Nephron (organoid): Measurements from ENCODE around the gene CD226.

Experiments used
- H3K27ac Mint-ChIP-seq, 3 experiments: 2 replicates each; pipeline ENCODE4 v1.8.0; 2020; ENCODE audit warnings: mixed read lengths in 3 of 3, mild to moderate bottlenecking in 2 of 3, moderate library complexity in 1 of 3
- H3K27me3 Mint-ChIP-seq: 2 replicates; pipeline ENCODE4 v1.8.0; 2021; ENCODE audit warnings: low read depth, mild to moderate bottlenecking, moderate library complexity, mixed read lengths
- H3K36me3 Mint-ChIP-seq: 2 replicates; pipeline ENCODE4 v1.8.0; 2020; ENCODE audit warnings: low read depth, mixed read lengths
- H3K4me1 Mint-ChIP-seq: 2 replicates; pipeline ENCODE4 v1.8.0; 2020; ENCODE audit warnings: mixed read lengths
- H3K4me3 Mint-ChIP-seq, 3 experiments: 2 replicates each; pipeline ENCODE4 v1.8.0; 2020; ENCODE audit warnings: mild to moderate bottlenecking in 3 of 3, mixed read lengths in 3 of 3, moderate library complexity in 2 of 3
- H3K9me3 Mint-ChIP-seq: 2 replicates; pipeline ENCODE4 v1.8.0; 2020; ENCODE audit warnings: mixed read lengths
- TF ChIP-seq, protein P1 (sequence below), 3 experiments: fragments of 200-600 bp; sonication (generic); IDR thresholded peaks; one replicate each; pipeline ENCODE4 v1.5.0; 2021; ENCODE audit warnings: antibody characterized with exemption in 3 of 3; ENCODE audit not compliant: unreplicated experiment in 3 of 3

The CD226 gene

DNA sequence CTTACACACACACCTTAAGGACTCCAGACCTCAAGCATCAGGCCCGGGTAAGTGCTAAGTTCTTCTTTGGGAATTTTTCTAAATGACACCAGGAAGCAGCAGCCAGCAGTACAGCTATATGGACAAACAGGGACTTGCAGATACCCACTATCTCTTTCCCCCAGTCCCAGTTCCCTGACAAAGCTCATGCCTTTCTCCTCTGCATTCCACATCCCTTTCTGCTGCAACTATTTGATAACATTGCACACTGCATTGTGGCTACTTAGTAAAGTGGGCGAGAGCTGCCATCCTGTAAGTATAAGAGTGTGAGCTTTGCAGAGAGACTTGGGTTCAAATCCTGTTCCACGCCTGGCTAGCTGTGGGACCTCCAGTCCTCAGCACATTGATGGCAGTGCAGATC is 14.0 kb upstream of the CD226 start:
- Mint-ChIP-seq H3K4me1 (no peaks in the 10 kb centered on the region), H3K36me3 (no peaks in the 10 kb centered on the region), H3K9me3 (peaks cover 4% of the 10 kb centered on the region), H3K27ac (no peak overlapping the region), H3K4me3 (no peak overlapping the region), H3K27me3 (no peaks in the 10 kb centered on the region)
- TF ChIP-seq, protein P1, sequence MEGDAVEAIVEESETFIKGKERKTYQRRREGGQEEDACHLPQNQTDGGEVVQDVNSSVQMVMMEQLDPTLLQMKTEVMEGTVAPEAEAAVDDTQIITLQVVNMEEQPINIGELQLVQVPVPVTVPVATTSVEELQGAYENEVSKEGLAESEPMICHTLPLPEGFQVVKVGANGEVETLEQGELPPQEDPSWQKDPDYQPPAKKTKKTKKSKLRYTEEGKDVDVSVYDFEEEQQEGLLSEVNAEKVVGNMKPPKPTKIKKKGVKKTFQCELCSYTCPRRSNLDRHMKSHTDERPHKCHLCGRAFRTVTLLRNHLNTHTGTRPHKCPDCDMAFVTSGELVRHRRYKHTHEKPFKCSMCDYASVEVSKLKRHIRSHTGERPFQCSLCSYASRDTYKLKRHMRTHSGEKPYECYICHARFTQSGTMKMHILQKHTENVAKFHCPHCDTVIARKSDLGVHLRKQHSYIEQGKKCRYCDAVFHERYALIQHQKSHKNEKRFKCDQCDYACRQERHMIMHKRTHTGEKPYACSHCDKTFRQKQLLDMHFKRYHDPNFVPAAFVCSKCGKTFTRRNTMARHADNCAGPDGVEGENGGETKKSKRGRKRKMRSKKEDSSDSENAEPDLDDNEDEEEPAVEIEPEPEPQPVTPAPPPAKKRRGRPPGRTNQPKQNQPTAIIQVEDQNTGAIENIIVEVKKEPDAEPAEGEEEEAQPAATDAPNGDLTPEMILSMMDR (IDR thresholded peaks at IDR 0.05; ENCODE audit: unreplicated experiment in 3 of 3), result no peak

DNA sequence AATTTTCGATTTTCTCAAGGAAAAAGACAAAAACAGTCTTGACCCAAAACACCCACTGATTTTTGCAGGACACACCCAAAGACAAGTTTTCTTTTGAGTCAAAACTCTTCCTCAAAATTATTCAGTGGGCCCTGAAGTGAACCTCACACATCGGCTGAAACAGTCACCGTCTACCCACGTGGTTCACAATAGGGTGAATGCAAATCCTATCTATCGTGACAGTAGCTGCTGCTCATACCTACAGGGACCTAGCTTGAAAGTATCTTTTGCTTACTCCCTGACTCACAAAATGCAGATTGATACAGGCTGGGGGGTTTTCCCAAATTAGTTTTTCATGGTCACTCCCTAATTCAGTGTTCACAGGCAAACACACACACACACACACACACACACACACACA is 10.7 kb upstream of the CD226 start:
- H3K36me3 Mint-ChIP-seq, result no peaks in the 10 kb centered on the region
- no peak overlapping the region for H3K4me3 Mint-ChIP-seq
- TF ChIP-seq, protein P1 (IDR thresholded peaks at IDR 0.05; ENCODE audit: unreplicated experiment in 3 of 3), result no peak
- no peaks in the 10 kb centered on the region for H3K27me3 Mint-ChIP-seq
- H3K9me3 Mint-ChIP-seq, result peaks cover 5% of the 10 kb centered on the region
- H3K27ac Mint-ChIP-seq, result peak overlapping the region in 1 of 3 experiments; percentile 13
- no peaks in the 10 kb centered on the region for H3K4me1 Mint-ChIP-seq

DNA sequence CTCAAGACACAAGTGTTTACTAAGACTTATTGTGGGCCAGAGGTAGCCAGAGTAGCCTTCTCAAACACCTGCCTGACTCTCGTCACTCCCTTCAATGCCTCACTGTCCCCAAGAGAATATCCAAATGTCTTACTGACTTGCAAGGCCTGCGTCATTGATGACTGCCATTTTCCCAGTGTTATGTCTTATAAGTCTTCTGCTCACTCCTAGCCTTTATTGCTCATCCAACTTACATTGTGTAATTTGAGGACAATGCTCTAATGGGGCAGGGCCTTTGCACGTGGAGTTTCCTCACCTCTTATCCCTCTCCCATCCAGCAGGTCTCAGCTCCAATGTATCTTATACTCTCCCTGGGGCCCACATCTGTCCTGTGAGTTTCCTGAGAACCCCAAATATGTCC is 10.1 kb upstream of the CD226 start:
- Mint-ChIP-seq H3K27me3 (no peaks in the 10 kb centered on the region), H3K27ac (no peak overlapping the region)

GRCh38 chr18:69956665-69957620 is 9.3 kb upstream of the CD226 start:
- Mint-ChIP-seq H3K9me3 (peaks cover 2% of the 10 kb centered on the region), H3K4me3 (no peak overlapping the region), H3K27me3 (no peaks in the 10 kb centered on the region), H3K27ac (no peak overlapping the region), H3K4me1 (no peaks in the 10 kb centered on the region), H3K36me3 (no peaks in the 10 kb centered on the region)
- TF ChIP-seq, protein P1 (IDR thresholded peaks at IDR 0.05; ENCODE audit: unreplicated experiment in 3 of 3), result no peak

More for the DNA sequence above, 10.1 kb upstream of the CD226 start:
- H3K4me3 Mint-ChIP-seq, result no peak overlapping the region
- no peaks in the 10 kb centered on the region for H3K4me1 Mint-ChIP-seq
- no peaks in the 10 kb centered on the region for H3K36me3 Mint-ChIP-seq
- H3K9me3 Mint-ChIP-seq, result peaks cover 2% of the 10 kb centered on the region
- TF ChIP-seq, protein P1 (IDR thresholded peaks at IDR 0.05; ENCODE audit: unreplicated experiment in 3 of 3), result no peak

GRCh38 chr18:69956057-69956456 is 8.4 kb upstream of the CD226 start:
- H3K27ac Mint-ChIP-seq, result no peak overlapping the region

More at GRCh38 chr18:69956057-69956456, 8.4 kb upstream of the CD226 start:
- H3K36me3 Mint-ChIP-seq, result no peaks in the 10 kb centered on the region
- no peaks in the 10 kb centered on the region for H3K27me3 Mint-ChIP-seq
- H3K9me3 Mint-ChIP-seq, result peaks cover 6% of the 10 kb centered on the region
- H3K4me3 Mint-ChIP-seq, result no peak overlapping the region
- H3K4me1 Mint-ChIP-seq, result peaks cover 5% of the 10 kb centered on the region
- TF ChIP-seq, protein P1 (IDR thresholded peaks at IDR 0.05; ENCODE audit: unreplicated experiment in 3 of 3), result no peak
